ENCODE results near the gene LRP3.

DNA sequence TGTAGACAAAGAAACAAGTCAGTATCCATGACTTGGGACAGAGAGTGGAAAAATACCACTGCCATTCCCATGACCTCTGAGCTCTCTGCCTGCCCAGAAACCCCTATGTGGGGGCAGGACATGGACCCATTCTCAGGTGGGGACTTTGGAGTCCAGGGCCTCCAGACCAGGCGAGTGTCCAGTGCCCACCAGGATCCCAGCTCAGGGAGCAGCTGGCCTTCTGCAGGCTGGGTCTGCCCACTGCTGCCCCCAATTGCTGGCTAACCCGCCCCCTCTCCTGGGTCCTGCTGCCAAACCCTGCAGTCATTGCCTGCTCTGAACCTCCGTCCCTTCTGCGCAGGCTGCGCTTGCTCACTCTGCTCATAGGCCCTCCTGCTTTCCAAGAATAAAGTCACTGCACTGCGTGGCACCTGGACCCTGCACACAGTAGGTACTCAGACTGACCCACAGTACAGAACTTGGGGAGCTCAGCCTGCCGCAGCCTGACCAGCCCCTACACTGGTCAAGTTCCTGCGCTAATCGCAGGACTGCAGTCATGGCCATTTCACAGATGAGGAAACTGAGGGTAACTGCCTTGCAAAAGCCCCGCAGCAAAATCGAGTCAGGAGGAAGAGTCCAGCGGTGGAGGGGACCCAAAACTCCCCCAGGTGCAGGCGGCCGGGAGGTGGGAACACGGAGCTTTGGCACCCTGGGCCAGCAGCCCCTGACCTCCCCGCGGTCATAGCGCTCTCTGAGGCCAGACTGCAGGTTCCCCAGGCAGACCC lies 30.7 kb downstream of the LRP3 start:
- TF ChIP-seq GATA3 (IDR thresholded peaks at IDR 0.05; ENCODE audit: low read depth, low read length) = no peak
- TF ChIP-seq GATA2 (IDR thresholded peaks at IDR 0.05; ENCODE audit: low read depth, low read length) = no peak

Measured in SH-SY5Y (cell line).